K562 (cell line): ENCODE data around the gene ITPK1. TPM values are rescaled to one million over a fixed set of nuclear protein-coding genes. Genes with fewer than 3 reads are reported as not detected.

Source experiments
- ATAC-seq: fragments of 200-7000 bp; cut with Tn5 transposase; 3 replicates; pipeline ENCODE4 v1.9.1; 2020; ENCODE audit warnings: moderate library complexity
- BruUV-seq: library from RNA; stranded (reverse); fragments of 400-500 nt; replicated peaks from 2 replicates; lab custom pipeline; 2021; lab: Mats Ljungman, UMichigan
- CTCF ChIA-PET: fragments of 300-600 bp; formaldehyde crosslinking; extraction: SDS; loops from one replicate; lab custom pipeline; 2021; ENCODE audit warnings: low intra/inter-chr PET ratio; lab: Yijun Ruan, JAX
- POLR2A ChIA-PET: fragments of 300-600, 350-650 bp; sonication (Branson Sonifier 250); formaldehyde crosslinking; extraction: SDS; loops from one replicate; lab custom pipeline; 2021; ENCODE audit warnings: antibody characterized with exemption, inconsistent platforms; lab: Yijun Ruan, JAX
- DNase-seq, 4 experiments: peaks; one replicate each; pipeline versions ENCODE4 v3.0.0 to v3.0.0-alpha.2; 2011 to 2018; ENCODE audit warnings: low spot score in 3 of 4, mixed read lengths in 3 of 4; ENCODE audit errors: extremely low read depth in 1 of 4
- FAIRE-seq: peaks from 2 replicates; lab custom pipeline; 2011; peaks lifted over from hg19 to GRCh38; lab: Jason Lieb, UNC
- H2AFZ ChIP-seq: 2 replicates; pipeline ENCODE4 v1.6.0; 2011; ENCODE audit warnings: low read depth, low read length, control low read depth, inconsistent platforms
- H3K27ac ChIP-seq: fragments of 200-600 bp; 3 replicates; pipeline ENCODE4 v1.8.0; 2011; ENCODE audit warnings: low read depth, mild to moderate bottlenecking, control low read depth, inconsistent platforms, low read length, moderate library complexity, mixed read lengths; ENCODE audit errors: extremely low read depth
- H3K27me3 ChIP-seq, 2 experiments: fragments of 300-600 bp in 1 of 2; 2 replicates in 1 of 2; 3 replicates in 1 of 2; pipeline versions ENCODE4 v1.6.0 to v1.8.0; 2011; ENCODE audit warnings: inconsistent platforms in 2 of 2, low read length in 2 of 2, mild to moderate bottlenecking in 1 of 2, mixed read lengths in 1 of 2, moderate library complexity in 1 of 2; ENCODE audit not compliant: control insufficient read depth in 2 of 2, insufficient read depth in 2 of 2
- H3K36me3 ChIP-seq: fragments of 300-600 bp; 3 replicates; pipeline ENCODE4 v1.8.0; 2011; ENCODE audit warnings: mild to moderate bottlenecking, low read length, inconsistent platforms; ENCODE audit not compliant: control insufficient read depth, insufficient read depth
- H3K4me1 ChIP-seq, 2 experiments: fragments of 200-600 bp in 1 of 2; replicated peaks in 1 of 2; 2 replicates in 1 of 2; 3 replicates in 1 of 2; pipeline versions ENCODE4 v1.5.1 to v1.8.0; 2011; ENCODE audit warnings: inconsistent platforms in 2 of 2, low read length in 2 of 2, mild to moderate bottlenecking in 1 of 2, mixed read lengths in 1 of 2, moderate library complexity in 1 of 2; ENCODE audit not compliant: control insufficient read depth in 2 of 2, insufficient read depth in 2 of 2
- H3K4me2 ChIP-seq: 2 replicates; pipeline ENCODE4 v1.6.1; 2011; ENCODE audit warnings: low read length, control low read depth, inconsistent platforms, mixed read lengths; ENCODE audit not compliant: insufficient read depth
- H3K4me3 ChIP-seq: fragments of 200-600 bp; sonication (generic), shearing (Covaris generic); 2 replicates; pipeline ENCODE4 v1.5.1; 2016; ENCODE audit warnings: control low read depth, inconsistent platforms
- H3K79me2 ChIP-seq: fragments of 200-600 bp; 3 replicates; pipeline ENCODE4 v1.8.0; 2011; ENCODE audit warnings: low read length, inconsistent platforms; ENCODE audit not compliant: control insufficient read depth, insufficient read depth
- H3K9ac ChIP-seq, 2 experiments: 2 replicates each; pipeline versions ENCODE4 v1.6.0 to v1.6.1; 2011; ENCODE audit warnings: low read depth in 2 of 2, low read length in 2 of 2, control low read depth in 1 of 2, inconsistent platforms in 1 of 2, mild to moderate bottlenecking in 1 of 2, mixed read lengths in 1 of 2; ENCODE audit not compliant: insufficient read depth in 1 of 2
- H3K9me1 ChIP-seq: one replicate; pipeline ENCODE4 v1.6.0; 2011; ENCODE audit warnings: inconsistent platforms, mild to moderate bottlenecking, low read length, moderate library complexity; ENCODE audit not compliant: control insufficient read depth, insufficient read depth
- H3K9me3 ChIP-seq: replicated peaks from 2 replicates; pipeline ENCODE4 v1.5.1; 2011; ENCODE audit warnings: low read depth, low read length, inconsistent platforms; ENCODE audit not compliant: control insufficient read depth, insufficient read depth
- H4K20me1 ChIP-seq: replicated peaks from 2 replicates; pipeline ENCODE4 v1.6.1; 2011; ENCODE audit warnings: low read length, inconsistent platforms, mixed read lengths; ENCODE audit not compliant: control insufficient read depth, insufficient read depth
- EP300 ChIP-seq: IDR thresholded peaks from 2 replicates; pipeline ENCODE4 v1.6.1; 2012; ENCODE audit warnings: low read length, improper control_type of control experiment
- GABPB1 ChIP-seq: sonication (generic); formaldehyde crosslinking; IDR thresholded peaks from 2 replicates; pipeline ENCODE4 v1.8.0; 2022; ENCODE audit warnings: mild to moderate bottlenecking, missing genetic modification reagents
- HDAC2 ChIP-seq: fragments of 450-650 bp; IDR thresholded peaks from 2 replicates; pipeline ENCODE4 v1.6.1; 2016; ENCODE audit warnings: mild to moderate bottlenecking
- HOXB6 ChIP-seq: fragments of 250-450 bp; sonication (Bioruptor Pico); IDR thresholded peaks from 2 replicates; pipeline ENCODE4 v1.5.1; 2022; ENCODE audit warnings: mild to moderate bottlenecking, borderline replicate concordance
- NFATC3 ChIP-seq: fragments of 450-650 bp; IDR thresholded peaks from 2 replicates; pipeline ENCODE4 v1.6.1; 2017; ENCODE audit warnings: mild to moderate bottlenecking
- NFE2L1 ChIP-seq: fragments of 450-650 bp; IDR thresholded peaks from 2 replicates; pipeline ENCODE4 v1.6.1; 2016; ENCODE audit warnings: missing genetic modification characterization, low read depth, mild to moderate bottlenecking, missing compliant biosample characterization, moderate library complexity, borderline replicate concordance
- NUFIP1 ChIP-seq: fragments of 450-650 bp; IDR thresholded peaks from 2 replicates; pipeline ENCODE4 v1.6.1; 2018; ENCODE audit not compliant: partially characterized antibody
- RCOR1 ChIP-seq, 2 experiments: IDR thresholded peaks; 2 replicates each; pipeline ENCODE4 v1.6.1; 2012; ENCODE audit warnings: low read depth in 2 of 2, low read length in 2 of 2, borderline replicate concordance in 1 of 2, improper control_type of control experiment in 1 of 2
- SRSF3 ChIP-seq: fragments of 200-400 bp; formaldehyde crosslinking; IDR thresholded peaks from 2 replicates; pipeline ENCODE4 v1.6.1; 2016; ENCODE audit warnings: mild to moderate bottlenecking, low read length, moderate library complexity; ENCODE audit not compliant: insufficient read depth
- TCF3 ChIP-seq: sonication (generic); formaldehyde crosslinking; IDR thresholded peaks from 2 replicates; pipeline ENCODE4 v1.4.0; 2020; ENCODE audit warnings: mild to moderate bottlenecking, missing genetic modification reagents
- ZC3H11A ChIP-seq: IDR thresholded peaks from 2 replicates; pipeline ENCODE4 v1.6.1; 2012; ENCODE audit warnings: low read depth, low read length, improper control_type of control experiment
- WGBS: fragments of 100-300 bp; shearing (Covaris generic); methylation state at CpG from one replicate; pipeline ENCODE4 v1.1.6; 2016; ENCODE audit warnings: low coverage, mixed read lengths; ENCODE audit not compliant: insufficient coverage; ENCODE audit errors: missing lambda C conversion rate; 5-methylcytosine and 5-hydroxymethylcytosine counted together
- in situ Hi-C: fragments of 300-500 bp; cut with MboI; formaldehyde crosslinking; loops from 4 replicates; pipeline ENCODE4 v1.15.0; 2018; ENCODE audit warnings: inconsistent platforms, mixed read lengths
- intact Hi-C: fragments of 100-400 bp; cut with micrococcal nuclease; formaldehyde crosslinking; loops from 2 replicates; pipeline ENCODE4 v1.14.2; 2022
- polyA plus RNA-seq, 8 experiments: library from polyadenylated mRNA; depleted of rRNA in 4 of 8; stranded (reverse) in 5 of 8; unstranded in 3 of 8; fragments of >200 nt; fragmentation: Nextera tagmentation in 2 of 8; fragmentation: Illumina TruSeq in 1 of 8; extraction: Ambion mirVana in 2 of 8; extraction: Trizol in 1 of 8; gene quantifications; 2 replicates each; pipeline versions ENCODE4 v1.2.1 to v1.2.3, GENCODE V29; 2011 to 2014; ENCODE audit warnings: inconsistent platforms in 1 of 8, missing spikeins in 1 of 8
- total RNA-seq, 7 experiments: library from RNA; depleted of rRNA in 6 of 7; stranded (reverse); fragments of >200 nt in 6 of 7; fragmentation: Illumina TruSeq in 2 of 7; extraction: Trizol in 2 of 7; gene quantifications; 2 replicates each; pipeline versions ENCODE4 v1.2.1 to v1.2.3, GENCODE V29; 2011 to 2021; ENCODE audit warnings: low replicate concordance in 1 of 7
- TF ChIP-seq, protein P1 (sequence below): sonication (generic); formaldehyde crosslinking; IDR thresholded peaks from 2 replicates; pipeline ENCODE4 v1.8.1; 2023; ENCODE audit warnings: mild to moderate bottlenecking, missing genetic modification reagents

ITPK1 gene
- total and polyA plus RNA-seq, 9 of the 15 experiments (the other 6 are each of a cell fraction or from before 2014, with no cell fraction given) = 1.2 to 39.2 (median 23.0) TPM

DNA sequence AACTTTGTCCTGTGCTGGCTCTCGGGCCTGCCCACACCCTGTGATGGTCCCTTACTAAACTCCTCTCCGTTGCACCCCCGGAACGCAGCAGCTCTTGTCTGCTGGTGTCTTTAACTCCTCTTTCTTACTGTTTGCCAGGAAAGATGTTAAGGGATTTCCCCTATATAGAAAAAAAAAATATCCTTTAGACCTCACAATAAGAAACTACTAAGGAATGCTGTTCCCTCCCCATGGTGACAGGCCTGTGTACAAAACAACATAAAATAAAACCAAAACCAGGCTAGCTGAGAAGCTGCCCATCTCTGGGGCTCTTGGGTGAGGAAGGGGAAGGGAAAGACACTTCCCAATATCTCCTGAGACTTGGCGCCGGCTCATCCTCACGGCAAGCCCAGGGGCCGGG, 97.4 kb downstream of the ITPK1 start:
- Histone ChIP-seq H3K27ac (no peak overlapping the region), H3K4me3 (no peak overlapping the region), H3K4me2 (no peak overlapping the region), H4K20me1 (0 out of 2 replicates have a peak, but pooled peaks cover 2% of the 10 kb centered on the region), H3K4me1 (peaks cover 0 to 3% of the 10 kb centered on the region in 2 experiments; a peak in 2 of 5 replicates), H2AFZ (no peak overlapping the region), H3K36me3 (no peaks in the 10 kb centered on the region; the same call in 2 of the 3 replicates), H3K9me1 (no peaks in the 10 kb centered on the region), H3K27me3 (no peaks in the 10 kb centered on the region), H3K79me2 (no peaks in the 10 kb centered on the region; the same call in 2 of the 3 replicates), H3K9me3 (no peaks in the 10 kb centered on the region), H3K9ac (peak overlapping the region in 1 of 2 experiments; percentile 17; a peak in 1 of 4 replicates)
- no peak for FAIRE-seq
- 89% methylated on average over 5 of the region's 8 CpGs for WGBS
- in situ Hi-C loops (no loop called here), intact Hi-C loops (no loop called here)
- no peak for TF ChIP-seq GABPB1 (CRISPR knock-in tag)
- no peak for TF ChIP-seq EP300
- TF ChIP-seq SRSF3 = no peak
- ChIA-PET CTCF (no interaction called here), POLR2A (no interaction called here)
- BruUV-seq = no TSS peak
- DNase-seq = no peak
- ATAC-seq = no peak

DNA sequence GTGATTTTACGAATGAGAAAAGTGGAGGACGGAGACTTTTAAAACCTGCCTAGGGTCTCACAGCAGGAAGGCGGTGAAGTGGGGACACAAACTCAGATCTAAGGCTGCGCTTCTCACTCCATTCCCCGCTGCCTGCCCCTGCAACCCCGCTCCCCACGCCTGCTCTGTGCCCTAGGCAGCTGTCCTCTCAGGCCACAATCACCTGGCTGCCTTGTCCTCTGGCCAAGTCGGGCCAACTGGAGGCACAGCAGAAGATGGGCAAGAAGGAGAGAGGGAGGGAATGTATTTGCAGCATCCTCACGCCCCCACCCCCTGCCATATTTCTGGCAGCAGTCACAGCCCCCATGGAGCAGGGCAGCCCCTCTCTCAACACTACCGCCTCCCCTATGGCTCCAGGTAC, 97.8 kb downstream of the ITPK1 start:
- Histone ChIP-seq H3K4me3 (no peak overlapping the region), H2AFZ (no peak overlapping the region), H3K9ac (peak overlapping the region in 1 of 2 experiments; percentile 17; a peak in 1 of 4 replicates), H3K9me3 (no peaks in the 10 kb centered on the region), H3K27ac (no peak overlapping the region), H3K79me2 (no peaks in the 10 kb centered on the region), H3K27me3 (no peaks in the 10 kb centered on the region), H3K4me1 (peaks cover 0 to 1% of the 10 kb centered on the region in 2 experiments; a peak in 2 of 5 replicates), H3K4me2 (no peak overlapping the region), H3K36me3 (no peaks in the 10 kb centered on the region; the same call in 2 of the 3 replicates), H3K9me1 (no peaks in the 10 kb centered on the region), H4K20me1 (0 out of 2 replicates have a peak, but pooled peaks cover 2% of the 10 kb centered on the region)
- TF ChIP-seq TCF3 (CRISPR knock-in tag) = no peak
- no peak for TF ChIP-seq ZC3H11A
- TF ChIP-seq NFATC3 = no peak
- TF ChIP-seq NFE2L1 (tag) = no peak
- no peak for TF ChIP-seq HDAC2
- TF ChIP-seq, protein P1, sequence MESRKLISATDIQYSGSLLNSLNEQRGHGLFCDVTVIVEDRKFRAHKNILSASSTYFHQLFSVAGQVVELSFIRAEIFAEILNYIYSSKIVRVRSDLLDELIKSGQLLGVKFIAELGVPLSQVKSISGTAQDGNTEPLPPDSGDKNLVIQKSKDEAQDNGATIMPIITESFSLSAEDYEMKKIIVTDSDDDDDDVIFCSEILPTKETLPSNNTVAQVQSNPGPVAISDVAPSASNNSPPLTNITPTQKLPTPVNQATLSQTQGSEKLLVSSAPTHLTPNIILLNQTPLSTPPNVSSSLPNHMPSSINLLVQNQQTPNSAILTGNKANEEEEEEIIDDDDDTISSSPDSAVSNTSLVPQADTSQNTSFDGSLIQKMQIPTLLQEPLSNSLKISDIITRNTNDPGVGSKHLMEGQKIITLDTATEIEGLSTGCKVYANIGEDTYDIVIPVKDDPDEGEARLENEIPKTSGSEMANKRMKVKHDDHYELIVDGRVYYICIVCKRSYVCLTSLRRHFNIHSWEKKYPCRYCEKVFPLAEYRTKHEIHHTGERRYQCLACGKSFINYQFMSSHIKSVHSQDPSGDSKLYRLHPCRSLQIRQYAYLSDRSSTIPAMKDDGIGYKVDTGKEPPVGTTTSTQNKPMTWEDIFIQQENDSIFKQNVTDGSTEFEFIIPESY (CRISPR knock-in tag) = no peak
- TF ChIP-seq NUFIP1 = no peak
- TF ChIP-seq HOXB6 = no peak
- no peak for TF ChIP-seq RCOR1 (IDR thresholded peaks at IDR 0.05; ENCODE audit: borderline replicate concordance in 1 of 2, low read depth in 2 of 2, low read length in 2 of 2)
- FAIRE-seq = no peak
- no peak for DNase-seq
- no peak for ATAC-seq
- in situ Hi-C loops (no loop called here), intact Hi-C loops (no loop called here)
- 57% methylated on average over 4 of the region's 10 CpGs for WGBS
- no TSS peak for BruUV-seq
- POLR2A ChIA-PET = no interaction called here
- CTCF ChIA-PET = no interaction called here
